HG03460 (cell line): ENCODE measurements around the gene ABHD10.

Experiments used
- ATAC-seq: cut with Tn5 transposase; IDR thresholded peaks from one replicate; pipeline ENCODE4 v1.9.1; 2021; ENCODE audit not compliant: unreplicated experiment

ABHD10 gene

DNA sequence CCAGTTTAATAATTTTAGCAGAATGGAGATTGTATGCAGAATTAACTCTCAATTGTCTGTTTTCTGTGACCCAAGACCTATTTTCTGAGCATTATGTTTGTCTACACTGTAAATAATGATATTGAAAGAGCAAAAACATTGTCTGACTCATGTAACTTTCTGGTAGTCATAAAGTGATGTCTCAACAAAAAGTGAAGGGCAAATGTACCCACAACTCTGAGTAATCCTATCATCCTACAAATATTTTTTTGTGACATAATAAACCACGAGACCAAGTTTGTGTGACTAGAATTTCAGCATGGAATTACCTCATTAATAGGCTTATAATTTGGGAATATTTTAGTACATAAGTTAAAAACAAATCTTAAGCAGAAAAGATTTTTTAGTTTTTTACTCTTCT, 15.4 kb upstream of the ABHD10 start:
- ATAC-seq: no peak

- no peak for ATAC-seq
These were observed 13.3 kb upstream of the ABHD10 start for GRCh38 chr3:111965484-111965883.

DNA sequence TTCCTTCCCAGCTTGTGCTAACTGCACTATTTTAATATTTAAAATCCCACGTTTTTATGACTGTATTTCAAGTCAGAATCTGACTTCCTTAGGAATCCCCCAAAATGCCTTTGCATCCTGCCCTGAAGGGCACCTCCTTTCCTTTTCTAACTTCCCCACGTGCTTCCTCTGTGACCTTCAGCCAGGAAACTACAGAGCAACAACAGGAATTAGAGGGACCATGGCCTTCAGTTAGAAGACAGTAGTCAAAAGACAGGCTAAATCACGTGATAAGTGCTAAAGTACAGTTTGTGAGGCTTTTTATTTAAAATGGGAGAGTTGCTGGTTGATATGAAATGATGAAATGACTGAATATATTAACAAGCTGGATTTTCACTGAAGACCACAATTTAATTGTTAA, 11.8 kb upstream of the ABHD10 start:
- ATAC-seq: no peak

- peak; percentile 97 for ATAC-seq
These were observed 11.1 kb upstream of the ABHD10 start for GRCh38 chr3:111967651-111968274.

GRCh38 chr3:111968319-111969054, 10.3 kb upstream of the ABHD10 start:
- no peak for ATAC-seq

DNA sequence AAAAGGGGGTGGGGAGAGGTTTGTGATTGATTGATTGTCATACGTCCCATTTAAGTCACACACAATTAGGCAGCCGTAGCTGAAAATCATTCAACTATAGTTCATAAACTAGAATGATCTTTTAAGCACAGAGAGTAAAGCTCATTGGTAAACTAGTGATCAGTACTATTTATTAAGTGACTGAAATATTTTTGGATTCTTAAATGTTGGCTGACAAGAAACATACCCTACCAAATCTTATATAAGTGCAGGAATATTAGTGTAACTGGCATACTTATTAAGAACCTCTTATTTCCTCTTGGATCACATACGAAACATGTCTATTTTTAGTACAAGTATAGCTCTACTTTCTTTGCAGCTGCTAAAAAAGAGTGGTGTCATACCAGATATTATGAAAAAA, 8.4 kb upstream of the ABHD10 start:
- no peak for ATAC-seq

- ATAC-seq: no peak
These were observed 7.2 kb upstream of the ABHD10 start for GRCh38 chr3:111971533-111972130.

- ATAC-seq: no peak
These were observed 5.9 kb upstream of the ABHD10 start for GRCh38 chr3:111972891-111973290.

GRCh38 chr3:111975131-111975530, 3.7 kb upstream of the ABHD10 start:
- no peak for ATAC-seq

DNA sequence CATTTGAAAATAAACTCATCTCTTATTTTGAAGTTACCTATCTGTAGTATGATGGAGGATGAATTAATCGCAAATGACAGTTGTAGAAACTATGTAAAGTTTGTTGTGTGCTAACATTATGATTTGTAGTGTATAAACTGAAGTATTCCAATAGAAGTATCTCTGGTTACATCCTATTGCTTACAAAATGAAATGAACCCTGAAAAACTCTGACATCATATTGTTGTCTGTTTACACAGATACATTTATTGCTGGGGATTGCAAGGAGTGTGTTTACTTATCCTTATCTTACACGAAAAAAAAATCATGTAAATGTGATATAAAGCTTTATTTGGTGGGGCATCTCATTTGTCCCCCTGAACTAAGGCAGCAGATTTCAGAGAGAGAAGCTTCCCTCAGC, 2.6 kb upstream of the ABHD10 start:
- no peak for ATAC-seq

- peak; percentile 27 for ATAC-seq
These were observed 710 bp downstream of the ABHD10 start for GRCh38 chr3:111979434-111980038.

- ATAC-seq: no peak
These were observed 2.1 kb downstream of the ABHD10 start for GRCh38 chr3:111980716-111981456.

- no peak for ATAC-seq
These were observed 2.6 kb downstream of the ABHD10 start for GRCh38 chr3:111981457-111981763.

- ATAC-seq: no peak
These were observed 5.9 kb downstream of the ABHD10 start for GRCh38 chr3:111984636-111985298.

DNA sequence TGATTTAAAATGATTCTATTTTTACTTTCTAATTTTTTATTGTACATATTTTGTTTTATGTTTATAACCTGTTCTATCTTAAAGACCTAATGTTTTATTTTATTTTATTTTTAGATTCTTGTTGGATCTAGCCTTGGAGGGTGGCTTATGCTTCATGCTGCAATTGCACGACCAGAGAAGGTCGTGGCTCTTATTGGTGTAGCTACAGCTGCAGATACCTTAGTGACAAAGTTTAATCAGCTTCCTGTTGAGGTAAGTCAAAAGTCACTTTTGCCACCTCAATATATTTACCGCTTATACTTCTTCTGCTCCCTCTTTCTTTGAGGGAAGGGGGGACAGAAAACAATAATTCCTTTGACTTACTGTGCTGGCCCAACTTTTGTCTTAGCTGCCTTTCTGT, 8.0 kb downstream of the ABHD10 start:
- no peak for ATAC-seq

DNA sequence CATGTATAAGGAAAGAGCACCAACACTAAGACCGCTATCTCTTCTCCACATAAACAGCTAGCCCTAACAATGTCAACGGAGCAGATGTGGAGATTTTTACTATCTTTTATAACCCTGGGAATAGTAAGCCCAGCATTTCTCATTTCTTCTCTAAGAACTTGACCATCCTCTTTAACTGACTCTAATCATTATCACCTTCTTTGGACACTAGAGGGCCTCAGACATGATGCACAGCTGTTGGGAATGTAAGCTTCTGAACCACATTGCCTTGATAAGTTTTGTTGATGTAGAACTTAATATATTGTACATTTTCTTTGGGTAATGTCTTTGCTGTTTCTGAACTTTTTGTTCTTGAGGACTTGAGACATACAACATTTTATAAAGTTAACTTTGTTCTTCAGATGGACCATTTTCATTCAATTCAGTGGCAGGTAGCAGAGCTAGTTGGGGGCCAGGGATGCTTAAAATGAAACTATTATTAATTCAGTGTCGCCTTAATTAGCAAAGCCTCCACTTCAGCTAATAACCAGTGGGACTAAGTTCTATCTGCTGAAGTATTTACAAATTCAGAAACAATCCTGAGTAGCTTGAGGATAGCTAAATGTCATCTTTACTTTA, 10.3 kb downstream of the ABHD10 start:
- peak; percentile 84 for ATAC-seq

GRCh38 chr3:111993038-111993437, 14.2 kb downstream of the ABHD10 start:
- ATAC-seq: no peak

DNA sequence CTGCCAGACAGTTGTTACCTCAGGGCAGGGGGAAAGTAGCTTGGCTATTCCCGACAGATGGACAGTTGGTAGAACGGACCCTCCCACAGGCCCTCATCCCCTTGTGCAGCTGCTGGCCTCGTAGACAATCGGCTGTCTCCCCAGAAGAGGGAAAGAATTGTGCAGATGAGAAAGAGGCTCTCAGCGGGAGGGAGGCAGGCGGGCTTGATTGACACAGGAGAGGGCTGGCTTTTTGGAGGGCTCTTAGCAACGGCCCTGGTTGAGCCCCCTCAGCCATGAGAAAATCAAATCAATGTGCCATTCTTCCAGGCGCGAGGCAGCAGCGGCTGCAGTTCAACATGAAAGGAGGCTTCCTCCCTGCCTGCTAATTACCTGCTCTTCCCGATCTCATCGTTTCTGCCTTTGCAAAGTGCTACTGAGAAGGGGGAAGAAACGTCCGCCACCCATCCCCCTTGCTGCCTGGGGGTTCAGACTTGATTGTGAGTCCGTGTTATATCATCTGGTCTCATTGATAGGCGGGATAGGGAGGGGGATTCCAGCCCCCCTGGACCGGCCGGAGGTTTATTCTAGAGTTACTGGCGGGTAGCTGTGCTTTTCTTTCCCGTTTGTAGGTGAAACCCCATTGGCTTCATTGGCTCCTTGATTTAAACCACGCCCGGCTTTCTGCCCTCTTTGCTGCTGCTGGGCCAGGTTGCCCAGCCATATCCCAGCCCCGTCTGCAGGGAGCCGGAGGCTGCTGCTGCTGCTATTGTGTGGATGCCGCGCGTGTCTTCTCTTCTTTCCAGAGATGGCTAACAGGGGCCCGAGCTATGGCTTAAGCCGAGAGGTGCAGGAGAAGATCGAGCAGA, 20.0 kb downstream of the ABHD10 start, which contains the start of gene TAGLN3:
Gene TAGLN3 (plus strand): TSS at position 287 of the 848 bp plus-strand sequence. CDS start 501 bp downstream, at position 788.
- no peak for ATAC-seq
